Measurements from ENCODE around the gene CPPED1. TPM values are rescaled to one million over a fixed set of nuclear protein-coding genes. Genes with fewer than 3 reads are reported as not detected.

Gene CPPED1
- total and polyA plus RNA-seq, 10 of the 15 experiments (the other 5 are each of a cell fraction or from before 2014, with no cell fraction given): 7.1 to 39.0 (median 16.0) TPM

DNA sequence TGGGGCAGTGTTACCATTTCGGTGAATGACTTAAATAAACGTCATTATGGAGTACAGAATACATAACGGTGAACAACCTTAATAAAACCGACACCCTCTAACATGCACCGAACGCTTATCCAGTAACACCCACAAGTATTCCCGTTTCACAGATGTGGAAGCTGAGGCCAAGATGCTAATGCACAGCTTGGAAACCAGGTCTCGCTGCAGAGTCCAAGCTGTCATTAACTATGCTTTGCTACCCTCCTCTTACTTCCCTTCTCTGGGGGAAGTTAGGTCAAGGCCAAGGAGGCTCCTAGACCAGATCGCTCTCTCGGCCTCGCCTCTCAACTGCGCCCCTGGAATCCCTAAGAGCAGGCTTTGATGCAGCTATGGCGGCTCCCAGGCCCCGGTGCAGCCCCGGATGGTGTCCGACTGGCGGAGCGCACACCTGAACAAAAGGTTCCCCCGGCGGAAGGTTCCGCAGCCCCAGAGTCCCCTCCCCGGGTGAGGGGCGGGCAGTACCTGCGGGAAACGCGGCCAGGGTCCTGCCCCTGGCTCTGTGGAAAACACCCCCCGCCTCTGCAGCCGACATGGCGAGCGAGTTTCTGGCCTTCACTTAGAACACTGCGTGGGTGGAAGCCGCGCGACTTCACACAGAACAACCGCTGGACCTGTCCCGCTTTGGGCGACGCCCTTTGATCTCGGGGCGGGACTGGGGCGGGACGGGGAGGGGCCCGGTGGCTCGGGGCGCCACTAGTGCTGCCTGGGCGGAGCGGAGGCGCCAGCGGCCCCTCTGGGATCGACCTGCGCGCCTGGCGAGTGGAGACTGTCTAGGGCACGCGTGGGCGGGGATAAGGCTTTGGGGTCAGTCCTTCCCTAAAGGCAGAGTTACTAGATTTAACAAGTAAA is at the start of gene CPPED1 (continued):
- TF ChIP-seq, protein P1, sequence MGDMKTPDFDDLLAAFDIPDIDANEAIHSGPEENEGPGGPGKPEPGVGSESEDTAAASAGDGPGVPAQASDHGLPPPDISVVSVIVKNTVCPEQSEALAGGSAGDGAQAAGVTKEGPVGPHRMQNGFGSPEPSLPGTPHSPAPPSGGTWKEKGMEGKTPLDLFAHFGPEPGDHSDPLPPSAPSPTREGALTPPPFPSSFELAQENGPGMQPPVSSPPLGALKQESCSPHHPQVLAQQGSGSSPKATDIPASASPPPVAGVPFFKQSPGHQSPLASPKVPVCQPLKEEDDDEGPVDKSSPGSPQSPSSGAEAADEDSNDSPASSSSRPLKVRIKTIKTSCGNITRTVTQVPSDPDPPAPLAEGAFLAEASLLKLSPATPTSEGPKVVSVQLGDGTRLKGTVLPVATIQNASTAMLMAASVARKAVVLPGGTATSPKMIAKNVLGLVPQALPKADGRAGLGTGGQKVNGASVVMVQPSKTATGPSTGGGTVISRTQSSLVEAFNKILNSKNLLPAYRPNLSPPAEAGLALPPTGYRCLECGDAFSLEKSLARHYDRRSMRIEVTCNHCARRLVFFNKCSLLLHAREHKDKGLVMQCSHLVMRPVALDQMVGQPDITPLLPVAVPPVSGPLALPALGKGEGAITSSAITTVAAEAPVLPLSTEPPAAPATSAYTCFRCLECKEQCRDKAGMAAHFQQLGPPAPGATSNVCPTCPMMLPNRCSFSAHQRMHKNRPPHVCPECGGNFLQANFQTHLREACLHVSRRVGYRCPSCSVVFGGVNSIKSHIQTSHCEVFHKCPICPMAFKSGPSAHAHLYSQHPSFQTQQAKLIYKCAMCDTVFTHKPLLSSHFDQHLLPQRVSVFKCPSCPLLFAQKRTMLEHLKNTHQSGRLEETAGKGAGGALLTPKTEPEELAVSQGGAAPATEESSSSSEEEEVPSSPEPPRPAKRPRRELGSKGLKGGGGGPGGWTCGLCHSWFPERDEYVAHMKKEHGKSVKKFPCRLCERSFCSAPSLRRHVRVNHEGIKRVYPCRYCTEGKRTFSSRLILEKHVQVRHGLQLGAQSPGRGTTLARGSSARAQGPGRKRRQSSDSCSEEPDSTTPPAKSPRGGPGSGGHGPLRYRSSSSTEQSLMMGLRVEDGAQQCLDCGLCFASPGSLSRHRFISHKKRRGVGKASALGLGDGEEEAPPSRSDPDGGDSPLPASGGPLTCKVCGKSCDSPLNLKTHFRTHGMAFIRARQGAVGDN (IDR thresholded peaks at IDR 0.05): peak; percentile 83
- TF ChIP-seq HDAC2 (IDR thresholded peaks at IDR 0.05): no peak
- TF ChIP-seq, protein P2, sequence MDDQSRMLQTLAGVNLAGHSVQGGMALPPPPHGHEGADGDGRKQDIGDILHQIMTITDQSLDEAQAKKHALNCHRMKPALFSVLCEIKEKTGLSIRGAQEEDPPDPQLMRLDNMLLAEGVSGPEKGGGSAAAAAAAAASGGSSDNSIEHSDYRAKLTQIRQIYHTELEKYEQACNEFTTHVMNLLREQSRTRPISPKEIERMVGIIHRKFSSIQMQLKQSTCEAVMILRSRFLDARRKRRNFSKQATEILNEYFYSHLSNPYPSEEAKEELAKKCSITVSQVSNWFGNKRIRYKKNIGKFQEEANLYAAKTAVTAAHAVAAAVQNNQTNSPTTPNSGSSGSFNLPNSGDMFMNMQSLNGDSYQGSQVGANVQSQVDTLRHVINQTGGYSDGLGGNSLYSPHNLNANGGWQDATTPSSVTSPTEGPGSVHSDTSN (IDR thresholded peaks at IDR 0.05; ENCODE audit: insufficient replicate concordance, low read depth, low read length): no peak
- TF ChIP-seq ZNF207 (IDR thresholded peaks at IDR 0.05; ENCODE audit: borderline replicate concordance): peak; percentile 96
- peak; percentile 83 for TF ChIP-seq SMAD5 (IDR thresholded peaks at IDR 0.05; ENCODE audit: low read depth)
- TF ChIP-seq CBFB (IDR thresholded peaks at IDR 0.05; ENCODE audit: low read depth): peak; percentile 76
- TF ChIP-seq POLR2A (IDR thresholded peaks at IDR 0.05; ENCODE audit: low read depth, low read length): peak; percentile 97
